Measurements from ENCODE around the gene ANP32D. TPM values are rescaled to one million over a fixed set of nuclear protein-coding genes. Genes with fewer than 3 reads are reported as not detected.
"Not testable (repeated sequence)": the region's sequence is repeated elsewhere in the genome, so short reads cannot be mapped to it uniquely, and the experiment has no call there.

The ANP32D gene
- total and polyA plus RNA-seq, 4 donors = 0.20 to 0.30 (median 0.23) TPM; not detected in 1

DNA sequence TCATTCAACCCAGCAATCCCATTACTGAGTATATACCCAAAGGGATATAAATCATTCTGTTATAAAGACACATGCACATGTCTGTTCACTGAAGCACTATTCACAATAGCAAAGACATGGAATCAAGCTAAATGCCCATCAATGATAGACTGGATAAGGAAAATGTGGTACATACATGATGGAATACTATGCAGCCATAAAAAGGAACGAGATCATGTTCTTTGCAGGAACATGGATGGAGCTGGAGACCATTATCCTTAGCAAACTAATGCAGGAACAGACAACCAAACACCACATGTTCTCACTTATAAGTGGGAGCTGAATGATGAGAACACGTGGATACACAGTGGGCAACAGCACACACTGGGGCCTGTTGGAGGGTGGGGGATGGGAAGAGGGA is 19.4 kb upstream of the ANP32D start:
- not testable (repeated sequence) for H3K27me3 ChIP-seq (ENCODE audit: control insufficient read depth, insufficient read depth, low read length); H3K36me3 ChIP-seq (ENCODE audit: control insufficient read depth, insufficient read depth, low read length); H3K9me3 ChIP-seq (ENCODE audit: control insufficient read depth, insufficient read depth, low read length); DNase-seq (ENCODE audit: low read depth in 4 of 6, low spot score in 6 of 6); H3K27ac ChIP-seq (ENCODE audit: low read depth, low read length); H3K4me1 ChIP-seq (ENCODE audit: control insufficient read depth, insufficient read depth, low read length); H3K4me3 ChIP-seq (ENCODE audit: low read depth, low read length)
- 80% methylated on average over 1 of the region's 2 CpGs for WGBS (ENCODE audit: insufficient coverage)

DNA sequence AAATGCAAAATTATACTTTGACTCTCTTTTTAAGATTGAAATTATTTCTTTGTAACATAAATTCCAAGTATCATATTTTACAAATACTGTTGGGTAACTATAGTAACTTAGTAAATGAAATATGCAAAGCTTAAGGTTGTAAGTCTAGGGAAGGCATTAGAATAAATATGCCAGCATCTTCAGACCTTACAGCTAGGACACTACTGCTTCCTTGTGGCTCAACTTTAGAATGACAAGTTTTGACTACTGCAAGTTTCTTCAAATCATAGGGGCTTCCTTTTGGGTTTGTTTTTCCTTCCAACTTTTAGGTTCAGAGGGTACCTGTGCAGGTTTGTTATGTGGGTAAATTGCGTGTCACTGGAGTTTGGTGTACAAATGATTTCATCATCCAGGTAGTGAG is 17.7 kb upstream of the ANP32D start:
- Histone ChIP-seq H3K4me1 (ENCODE audit: control insufficient read depth, insufficient read depth, low read length) (no peaks in the 10 kb centered on the region), H3K36me3 (ENCODE audit: control insufficient read depth, insufficient read depth, low read length) (no peaks in the 10 kb centered on the region), H3K27ac (ENCODE audit: low read depth, low read length) (no peak overlapping the region), H3K9me3 (ENCODE audit: control insufficient read depth, insufficient read depth, low read length) (no peaks in the 10 kb centered on the region), H3K4me3 (ENCODE audit: low read depth, low read length) (no peak overlapping the region), H3K27me3 (ENCODE audit: control insufficient read depth, insufficient read depth, low read length) (no peaks in the 10 kb centered on the region)
- peak in 3 of 6 donors; percentile 1 to 37 (median 8) for DNase-seq (ENCODE audit: low read depth in 4 of 6, low spot score in 6 of 6)
- WGBS (ENCODE audit: insufficient coverage) = no CpG with 5 or more reads among the region's 1 CpG

DNA sequence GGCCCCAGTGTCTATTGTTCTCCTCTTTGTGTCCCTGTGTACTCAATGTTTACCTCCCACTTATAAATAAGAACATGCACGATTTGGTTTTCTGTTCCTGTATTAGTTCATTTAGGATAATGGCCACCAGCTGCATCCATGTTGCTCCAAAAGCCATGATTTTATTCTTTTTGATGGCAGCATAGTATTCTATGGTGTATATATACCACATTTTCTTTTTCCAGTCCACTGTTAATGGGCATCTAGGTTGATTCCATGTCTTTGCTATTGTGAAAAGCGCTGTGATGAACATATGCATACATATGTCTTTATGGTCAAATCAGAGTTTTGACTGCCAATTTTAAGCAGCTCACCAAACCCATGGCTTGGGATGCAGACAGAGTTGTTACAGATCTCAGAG is 17.2 kb upstream of the ANP32D start:
- Histone ChIP-seq H3K36me3 (ENCODE audit: control insufficient read depth, insufficient read depth, low read length) (no peaks in the 10 kb centered on the region), H3K9me3 (ENCODE audit: control insufficient read depth, insufficient read depth, low read length) (no peaks in the 10 kb centered on the region), H3K27me3 (ENCODE audit: control insufficient read depth, insufficient read depth, low read length) (no peaks in the 10 kb centered on the region), H3K27ac (ENCODE audit: low read depth, low read length) (no peak overlapping the region), H3K4me3 (ENCODE audit: low read depth, low read length) (no peak overlapping the region), H3K4me1 (ENCODE audit: control insufficient read depth, insufficient read depth, low read length) (no peaks in the 10 kb centered on the region)
- WGBS (ENCODE audit: insufficient coverage) = no CpG with 5 or more reads among the region's 2 CpGs
- no peak for DNase-seq (ENCODE audit: low read depth in 4 of 6, low spot score in 6 of 6)

DNA sequence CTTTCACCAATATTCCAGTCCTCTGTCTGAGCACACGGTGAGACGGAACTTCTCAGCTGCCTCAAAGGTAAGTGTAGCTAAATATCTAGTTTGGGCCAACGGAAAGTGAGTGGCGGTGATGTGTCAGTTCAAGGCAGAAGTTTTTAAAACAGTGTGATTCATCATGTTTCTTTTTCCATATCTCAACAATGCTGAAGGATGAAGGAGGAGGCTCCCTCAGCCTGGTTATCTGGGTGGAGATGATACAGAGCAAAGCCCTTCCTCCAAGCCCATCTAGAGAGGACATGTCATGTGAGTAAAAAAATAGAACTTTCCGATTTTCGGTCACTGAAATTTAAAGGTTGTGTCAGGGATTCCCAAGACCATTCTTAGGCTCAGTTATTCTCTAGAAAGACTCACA is 13.1 kb upstream of the ANP32D start:
- no peaks in the 10 kb centered on the region for H3K9me3 ChIP-seq (ENCODE audit: control insufficient read depth, insufficient read depth, low read length)
- DNase-seq (ENCODE audit: low read depth in 4 of 6, low spot score in 6 of 6) = no peak
- H3K4me3 ChIP-seq (ENCODE audit: low read depth, low read length) = no peak overlapping the region
- H3K27me3 ChIP-seq (ENCODE audit: control insufficient read depth, insufficient read depth, low read length) = no peaks in the 10 kb centered on the region
- no peaks in the 10 kb centered on the region for H3K36me3 ChIP-seq (ENCODE audit: control insufficient read depth, insufficient read depth, low read length)
- no peaks in the 10 kb centered on the region for H3K4me1 ChIP-seq (ENCODE audit: control insufficient read depth, insufficient read depth, low read length)
- WGBS (ENCODE audit: insufficient coverage) = 90% methylated on average over 2 of the region's 6 CpGs
- no peak overlapping the region for H3K27ac ChIP-seq (ENCODE audit: low read depth, low read length)

DNA sequence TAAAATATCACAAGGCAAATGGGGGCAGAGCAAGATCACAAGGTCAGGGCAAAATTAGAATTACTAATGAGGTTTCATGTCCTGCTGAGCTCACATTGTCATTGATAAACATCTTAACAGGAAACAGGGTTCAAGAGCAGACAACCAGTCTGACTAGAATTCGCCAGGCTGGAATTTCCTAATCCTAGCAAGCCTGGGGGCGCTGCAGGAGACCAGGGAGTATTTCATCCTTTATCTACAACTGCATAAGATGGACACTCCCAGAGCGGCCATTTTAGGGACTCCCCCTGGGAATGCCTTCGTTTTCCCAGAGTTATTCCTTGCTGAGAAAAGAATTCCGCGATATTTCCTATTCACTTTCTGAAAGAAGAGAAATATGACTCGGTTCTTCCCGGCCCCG is 3.3 kb upstream of the ANP32D start:
- not testable (repeated sequence) for H3K36me3 ChIP-seq (ENCODE audit: control insufficient read depth, insufficient read depth, low read length); H3K9me3 ChIP-seq (ENCODE audit: control insufficient read depth, insufficient read depth, low read length); H3K4me3 ChIP-seq (ENCODE audit: low read depth, low read length); H3K27me3 ChIP-seq (ENCODE audit: control insufficient read depth, insufficient read depth, low read length); DNase-seq (ENCODE audit: low read depth in 4 of 6, low spot score in 6 of 6); H3K4me1 ChIP-seq (ENCODE audit: control insufficient read depth, insufficient read depth, low read length); H3K27ac ChIP-seq (ENCODE audit: low read depth, low read length)
- WGBS (ENCODE audit: insufficient coverage) = 77% methylated on average over 8 of the region's 9 CpGs

DNA sequence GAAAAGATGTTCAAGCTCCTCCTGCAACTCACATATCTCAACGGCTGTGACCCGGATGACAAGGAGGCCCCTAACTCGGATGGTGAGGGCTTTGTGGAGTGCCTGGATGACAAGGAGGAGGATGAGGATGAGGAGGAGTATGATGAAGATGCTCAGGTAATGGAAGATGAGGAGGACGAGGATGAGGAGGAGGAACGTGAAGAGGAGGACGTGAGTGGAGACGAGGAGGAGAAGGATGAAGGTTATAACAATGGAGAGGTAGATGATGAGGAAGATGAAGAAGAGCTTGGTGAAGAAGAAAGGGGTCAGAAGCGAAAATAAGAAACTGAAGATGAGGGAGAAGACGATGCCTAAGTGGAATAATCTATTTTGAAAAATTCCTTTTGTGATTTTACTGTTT is 702 bp downstream of the ANP32D start:
- no peaks in the 10 kb centered on the region for H3K27me3 ChIP-seq (ENCODE audit: control insufficient read depth, insufficient read depth, low read length)
- H3K9me3 ChIP-seq (ENCODE audit: control insufficient read depth, insufficient read depth, low read length) = peaks cover 3% of the 10 kb centered on the region

DNA sequence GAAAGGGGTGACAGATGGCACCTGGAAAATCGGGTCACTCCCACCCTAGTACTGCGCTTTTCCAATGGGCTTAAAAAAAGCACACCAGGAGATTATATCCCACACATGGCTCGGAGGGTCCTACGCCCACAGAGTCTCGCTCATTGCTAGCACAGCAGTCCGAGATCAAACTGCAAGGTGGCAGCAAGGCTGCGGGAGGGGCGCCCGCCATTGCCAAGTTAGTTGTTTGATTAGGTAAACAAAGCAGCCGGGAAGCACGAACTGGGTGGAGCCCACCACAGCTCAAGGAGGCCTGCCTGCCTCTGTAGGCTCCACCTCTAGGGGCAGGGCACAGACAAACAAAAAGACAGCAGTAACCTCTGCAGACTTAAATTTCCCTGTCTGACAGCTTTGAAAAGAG is 2.1 kb downstream of the ANP32D start:
- not testable (repeated sequence) for H3K36me3 ChIP-seq (ENCODE audit: control insufficient read depth, insufficient read depth, low read length); H3K9me3 ChIP-seq (ENCODE audit: control insufficient read depth, insufficient read depth, low read length); H3K27me3 ChIP-seq (ENCODE audit: control insufficient read depth, insufficient read depth, low read length); DNase-seq (ENCODE audit: low read depth in 4 of 6, low spot score in 6 of 6); H3K4me3 ChIP-seq (ENCODE audit: low read depth, low read length); H3K27ac ChIP-seq (ENCODE audit: low read depth, low read length); H3K4me1 ChIP-seq (ENCODE audit: control insufficient read depth, insufficient read depth, low read length)
- 75% methylated on average over 6 of the region's 11 CpGs for WGBS (ENCODE audit: insufficient coverage)

More for the DNA sequence above, 702 bp downstream of the ANP32D start:
- H3K36me3 ChIP-seq (ENCODE audit: control insufficient read depth, insufficient read depth, low read length) = no peaks in the 10 kb centered on the region
- 64% methylated on average over 7 of the region's 9 CpGs for WGBS (ENCODE audit: insufficient coverage)
- DNase-seq (ENCODE audit: low read depth in 4 of 6, low spot score in 6 of 6) = no peak
- no peak overlapping the region for H3K27ac ChIP-seq (ENCODE audit: low read depth, low read length)
- no peaks in the 10 kb centered on the region for H3K4me1 ChIP-seq (ENCODE audit: control insufficient read depth, insufficient read depth, low read length)
- H3K4me3 ChIP-seq (ENCODE audit: low read depth, low read length) = no peak overlapping the region

DNA sequence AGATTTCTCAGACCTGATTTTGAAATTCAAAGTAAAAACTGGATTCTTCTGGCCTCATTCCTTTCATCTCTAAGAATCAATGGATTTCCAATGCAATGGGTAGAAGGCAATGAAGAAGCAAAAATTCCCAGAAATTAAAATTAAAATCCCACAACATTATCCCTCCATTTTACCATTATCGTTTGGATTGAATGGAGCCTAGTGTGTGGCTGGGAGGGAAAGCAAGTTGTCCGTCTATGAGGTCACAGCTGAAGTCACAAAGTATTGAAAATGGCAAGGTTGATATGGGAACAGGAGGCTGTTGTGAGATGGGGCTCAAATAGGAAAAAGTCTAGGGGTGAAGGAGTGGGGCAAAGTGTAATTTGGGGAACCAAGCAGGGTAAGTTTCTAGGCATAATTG is 9.8 kb downstream of the ANP32D start, which contains the start of gene C12orf54:
TSS of gene C12orf54 (plus strand) at position 301 of the 400 bp plus-strand sequence. CDS start 799 bp downstream, outside the sequence.
- Histone ChIP-seq H3K27ac (ENCODE audit: low read depth, low read length) (no peak within 1 kb of the TSS), H3K36me3 (ENCODE audit: control insufficient read depth, insufficient read depth, low read length) (no peaks in the 10 kb centered on the region), H3K9me3 (ENCODE audit: control insufficient read depth, insufficient read depth, low read length) (no peaks in the 10 kb centered on the region), H3K4me3 (ENCODE audit: low read depth, low read length) (no peak within 1 kb of the TSS), H3K27me3 (ENCODE audit: control insufficient read depth, insufficient read depth, low read length) (no peaks in the 10 kb centered on the region), H3K4me1 (ENCODE audit: control insufficient read depth, insufficient read depth, low read length) (no peaks in the 10 kb centered on the region)
- no peak for DNase-seq (ENCODE audit: low read depth in 4 of 6, low spot score in 6 of 6)
- WGBS (ENCODE audit: insufficient coverage) = 57% methylated on average over 1 of the region's 2 CpGs

DNA sequence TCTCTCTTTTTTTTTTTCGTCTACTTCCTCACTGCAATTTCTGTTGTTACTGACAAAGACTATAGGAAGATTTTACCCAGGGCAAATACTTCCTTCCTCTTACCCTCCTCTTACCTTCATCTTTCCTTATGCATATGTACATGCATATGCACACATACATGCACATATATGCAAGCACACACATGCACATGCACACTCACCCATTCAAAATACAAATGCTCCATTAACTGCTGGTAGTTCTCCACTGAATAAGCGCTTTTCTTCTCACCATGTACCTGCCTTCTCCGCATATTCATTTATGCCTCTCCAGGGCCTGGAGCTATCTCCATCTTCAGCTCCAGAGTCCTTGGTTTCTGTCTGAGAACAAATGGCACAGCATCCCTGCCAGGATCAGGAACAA is 10.6 kb downstream of the ANP32D start:
- Histone ChIP-seq H3K27me3 (ENCODE audit: control insufficient read depth, insufficient read depth, low read length) (no peaks in the 10 kb centered on the region), H3K27ac (ENCODE audit: low read depth, low read length) (no peak overlapping the region), H3K4me3 (ENCODE audit: low read depth, low read length) (no peak overlapping the region), H3K4me1 (ENCODE audit: control insufficient read depth, insufficient read depth, low read length) (no peaks in the 10 kb centered on the region), H3K9me3 (ENCODE audit: control insufficient read depth, insufficient read depth, low read length) (no peaks in the 10 kb centered on the region), H3K36me3 (ENCODE audit: control insufficient read depth, insufficient read depth, low read length) (no peaks in the 10 kb centered on the region)
- no peak for DNase-seq (ENCODE audit: low read depth in 4 of 6, low spot score in 6 of 6)
- whole genome bisulfite sequencing (ENCODE audit: insufficient coverage) = 84% methylated on average over 3 of the region's 3 CpGs

DNA sequence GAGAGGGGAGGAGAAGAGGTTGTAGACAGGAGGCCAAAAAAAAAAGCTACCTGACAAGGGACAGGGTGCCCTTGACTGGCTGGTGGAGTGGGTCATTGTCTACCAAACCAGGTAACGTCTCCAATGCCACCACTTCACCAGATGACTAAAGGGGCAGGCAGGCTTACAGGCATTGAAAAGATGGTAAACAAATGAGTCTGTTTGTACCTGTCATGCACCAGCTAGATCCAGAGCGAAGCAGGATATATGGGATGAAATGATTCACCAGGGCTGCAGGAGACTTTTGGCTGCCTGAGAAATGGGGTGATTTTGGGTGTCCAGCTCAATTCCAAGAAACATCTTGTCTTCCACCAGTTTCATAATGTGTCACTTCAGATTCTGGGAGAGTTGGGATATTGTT is 13.9 kb downstream of the ANP32D start:
- WGBS (ENCODE audit: insufficient coverage) = 100% methylated on average over 1 of the region's 2 CpGs
- H3K4me1 ChIP-seq (ENCODE audit: control insufficient read depth, insufficient read depth, low read length) = no peaks in the 10 kb centered on the region
- no peaks in the 10 kb centered on the region for H3K36me3 ChIP-seq (ENCODE audit: control insufficient read depth, insufficient read depth, low read length)
- no peak overlapping the region for H3K4me3 ChIP-seq (ENCODE audit: low read depth, low read length)
- no peak for DNase-seq (ENCODE audit: low read depth in 4 of 6, low spot score in 6 of 6)
- H3K9me3 ChIP-seq (ENCODE audit: control insufficient read depth, insufficient read depth, low read length) = no peaks in the 10 kb centered on the region
- no peaks in the 10 kb centered on the region for H3K27me3 ChIP-seq (ENCODE audit: control insufficient read depth, insufficient read depth, low read length)
- no peak overlapping the region for H3K27ac ChIP-seq (ENCODE audit: low read depth, low read length)

Data from spinal cord (tissue), 10 donors.